ELR (cell line): ENCODE results near the gene HERC2.
"Not testable (repeated sequence)": the region's sequence is repeated elsewhere in the genome, so short reads cannot be mapped to it uniquely, and the experiment has no call there.

Experiments used
- DNase-seq: peaks from one replicate; pipeline ENCODE4 v3.0.0-alpha.2; 2015; ENCODE audit warnings: low read depth

Gene HERC2

DNA sequence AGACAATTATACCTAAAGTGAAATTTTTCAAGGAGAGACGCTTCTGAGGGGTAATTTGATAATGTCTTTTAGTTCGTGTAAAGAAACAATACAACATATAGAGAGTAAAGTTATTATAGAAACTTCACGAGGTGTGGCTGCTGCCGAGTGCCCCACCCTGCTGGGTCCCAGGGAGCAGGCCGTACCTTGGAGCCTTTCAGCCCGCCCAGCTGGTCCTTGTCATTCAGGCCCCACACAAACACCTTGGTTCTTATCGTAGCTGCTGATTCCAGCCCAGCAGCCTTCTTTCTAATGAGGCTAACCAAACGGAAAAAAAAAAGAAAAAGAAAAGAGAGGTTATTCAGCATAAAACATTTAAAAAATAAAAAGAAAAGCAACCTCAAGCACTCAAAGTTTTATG lies 139.8 kb downstream of the HERC2 start:
- no peak for DNase-seq

DNA sequence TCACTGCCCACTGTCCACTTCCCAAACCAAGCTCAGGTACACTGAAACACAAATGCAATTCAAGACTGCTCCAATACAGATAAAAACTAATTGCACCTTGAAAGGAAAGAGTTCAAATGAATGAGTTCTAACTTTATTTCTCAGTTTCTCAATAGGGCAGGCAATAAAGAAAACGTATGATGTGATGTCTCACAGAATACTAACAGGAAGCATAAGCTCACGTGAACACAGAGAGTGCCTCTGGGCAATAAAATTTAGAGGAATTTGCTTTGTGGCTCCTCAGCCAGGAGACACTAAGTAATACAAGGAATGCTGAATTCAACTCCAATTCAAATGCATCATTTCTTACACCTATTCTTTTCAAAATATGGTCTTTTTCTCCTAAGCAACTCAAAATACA lies 140.6 kb downstream of the HERC2 start:
- DNase-seq, result no peak

DNA sequence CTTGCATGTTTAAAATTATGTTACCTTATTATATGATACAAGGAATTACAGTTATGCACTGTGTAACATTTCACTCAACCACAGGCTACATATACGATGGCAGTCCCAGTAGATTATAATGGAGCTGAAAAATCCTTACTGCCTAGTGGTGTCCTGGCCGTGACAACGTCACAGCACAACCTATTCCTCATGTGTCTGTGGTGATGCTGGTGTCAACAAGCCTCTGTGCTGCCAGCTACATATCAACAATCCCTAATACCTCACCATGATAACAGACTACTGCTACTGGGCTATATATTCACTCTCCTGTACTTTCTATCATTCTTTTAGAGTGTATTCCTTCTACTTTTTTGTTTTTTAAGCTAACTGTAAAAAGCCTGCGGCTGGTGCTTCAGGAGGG lies 142.7 kb downstream of the HERC2 start:
- DNase-seq, result no peak

DNA sequence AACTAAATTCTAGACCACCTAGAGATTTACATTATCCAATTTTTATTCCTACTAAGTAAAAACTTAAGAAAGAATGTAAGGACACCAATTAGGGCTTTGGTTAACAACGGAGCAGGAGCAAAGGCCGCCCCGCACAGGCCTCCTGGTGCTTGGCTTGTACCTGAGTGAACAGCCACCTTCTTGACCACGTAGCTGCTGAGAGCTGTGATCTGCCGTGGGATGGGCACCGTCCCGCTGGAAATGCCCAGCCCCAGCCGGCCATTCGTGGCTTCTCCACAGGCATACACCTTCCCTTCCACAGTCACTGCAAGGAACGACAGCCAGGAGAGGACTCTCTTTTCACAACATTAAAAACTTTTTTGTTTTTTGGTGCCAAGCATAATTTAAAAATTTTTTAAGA lies 143.3 kb downstream of the HERC2 start:
- no peak for DNase-seq

DNA sequence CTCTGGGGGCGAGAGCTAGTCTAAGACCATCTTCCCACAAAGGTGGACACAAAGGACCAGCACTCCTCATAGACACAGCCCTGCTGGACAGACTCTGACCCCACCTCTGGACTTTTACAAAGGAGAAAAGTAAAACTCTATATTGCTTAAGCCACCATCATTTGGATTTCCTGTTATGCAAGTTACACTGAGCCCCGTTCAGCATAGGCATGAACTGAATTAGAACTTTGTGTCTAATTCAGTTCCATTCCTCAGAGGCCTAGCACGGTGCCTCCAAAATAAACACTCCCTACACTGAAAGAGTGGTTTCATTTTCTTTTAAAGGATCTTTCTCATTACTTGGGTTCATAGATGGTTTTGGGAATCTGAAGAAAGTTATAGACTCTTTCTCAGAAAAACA lies 143.7 kb downstream of the HERC2 start:
- no peak for DNase-seq

DNA sequence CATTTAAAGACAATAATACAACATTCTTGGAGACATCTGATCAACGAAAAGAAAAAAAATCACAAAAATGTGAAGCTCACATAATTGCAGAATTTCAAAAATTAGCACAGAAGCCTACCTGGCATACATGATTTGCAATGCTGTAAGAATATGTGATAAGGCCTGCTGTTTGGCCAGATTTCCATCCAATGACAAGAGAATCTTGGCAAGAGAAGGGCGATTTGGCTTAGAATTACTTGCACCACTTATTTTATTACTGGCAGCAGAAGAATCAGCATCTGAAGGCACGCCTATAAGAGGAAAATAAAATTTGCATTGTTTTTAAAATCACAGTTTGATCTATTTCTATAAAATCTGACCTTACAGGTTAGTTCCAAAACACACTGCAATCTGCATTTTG lies 152.6 kb downstream of the HERC2 start:
- DNase-seq, result no peak

DNA sequence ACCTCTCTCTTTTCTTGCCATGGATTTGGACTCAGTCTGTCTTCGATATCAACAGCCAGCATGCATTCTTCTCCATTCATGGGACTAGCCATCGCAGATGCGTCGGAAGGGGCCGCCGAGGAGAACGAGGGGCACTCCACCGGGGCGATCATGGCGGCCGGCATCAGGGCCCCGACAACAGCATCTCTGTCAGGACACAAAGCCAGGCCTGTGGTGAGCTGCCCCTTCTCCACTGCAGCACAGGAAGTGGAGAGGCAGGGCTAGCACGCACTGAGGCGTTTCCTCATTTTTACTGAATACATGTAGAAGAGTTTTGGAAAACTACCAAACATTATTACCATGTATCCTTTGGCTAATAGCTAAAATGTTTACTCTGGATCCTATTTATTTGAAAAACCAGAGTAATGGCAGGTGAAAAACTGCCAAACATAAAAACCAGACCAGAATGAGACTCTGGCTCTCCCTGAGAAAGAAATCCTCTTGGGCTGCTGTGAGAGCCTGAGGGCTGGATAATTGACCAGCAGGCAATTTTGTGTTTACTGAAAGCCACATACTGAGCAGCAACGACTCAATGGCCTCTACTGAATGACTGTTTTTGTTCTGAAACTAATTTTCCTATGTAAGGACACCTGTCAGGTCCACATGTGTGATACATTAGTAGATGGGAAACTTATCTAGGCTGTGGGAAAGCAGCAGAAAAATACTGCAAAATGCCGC lies 153.4 kb downstream of the HERC2 start:
- DNase-seq, result not testable (repeated sequence)

DNA sequence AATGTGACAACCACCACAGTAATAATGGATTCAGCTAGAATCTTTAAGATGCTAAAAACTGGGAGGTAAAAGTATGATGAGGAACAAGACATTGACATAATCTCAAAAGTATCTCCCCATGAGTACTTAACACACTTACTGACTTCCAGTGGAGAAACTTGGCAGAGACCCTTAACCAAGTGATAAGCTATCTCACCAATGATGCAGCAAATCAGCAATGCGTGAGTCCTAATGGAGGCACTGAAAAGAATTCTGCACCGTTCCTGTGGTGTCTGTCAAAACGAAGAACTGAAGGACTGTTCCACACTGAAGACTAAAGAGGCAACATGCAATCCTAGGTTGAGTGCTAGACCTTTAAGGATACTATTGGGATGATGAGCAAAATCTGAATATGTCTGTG lies 154.9 kb downstream of the HERC2 start:
- DNase-seq, result no peak

DNA sequence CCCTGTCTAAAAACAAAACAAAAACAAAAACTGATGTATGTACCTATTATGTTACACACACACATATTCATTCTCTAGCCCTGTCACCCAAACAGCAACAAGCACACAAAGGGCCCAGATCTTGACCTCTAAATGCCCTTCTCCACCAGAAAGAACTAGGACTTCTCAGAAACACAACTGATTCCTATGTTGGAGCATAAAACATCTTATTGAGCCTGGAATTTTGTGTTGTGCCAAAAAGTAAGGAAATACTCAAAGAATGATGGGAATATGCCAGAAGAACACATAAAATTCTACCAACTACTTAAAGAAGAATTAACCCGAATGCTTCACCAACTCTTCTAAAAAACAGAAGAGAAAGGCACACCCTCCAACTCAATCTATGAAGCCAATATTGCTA lies 156.2 kb downstream of the HERC2 start:
- no peak for DNase-seq

DNA sequence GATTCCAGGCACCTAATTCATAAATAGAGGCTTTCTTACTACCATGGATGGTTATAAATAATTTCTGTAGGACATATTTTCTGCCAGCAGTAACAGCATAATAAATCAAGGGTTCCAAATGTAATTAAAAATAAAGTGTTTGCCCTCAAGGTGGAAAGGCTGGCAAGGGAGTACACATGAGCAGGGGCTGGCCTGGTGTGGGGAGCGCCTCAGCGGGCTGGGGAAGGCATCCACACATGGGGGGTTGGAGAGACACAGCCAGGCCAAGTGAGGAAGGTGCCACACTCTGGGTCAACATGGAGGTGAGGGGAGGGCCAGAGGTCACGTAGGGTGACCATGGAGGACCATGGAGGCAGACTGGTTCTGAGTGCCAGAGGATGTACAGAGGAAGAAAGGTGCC lies 157.1 kb downstream of the HERC2 start:
- no peak for DNase-seq

DNA sequence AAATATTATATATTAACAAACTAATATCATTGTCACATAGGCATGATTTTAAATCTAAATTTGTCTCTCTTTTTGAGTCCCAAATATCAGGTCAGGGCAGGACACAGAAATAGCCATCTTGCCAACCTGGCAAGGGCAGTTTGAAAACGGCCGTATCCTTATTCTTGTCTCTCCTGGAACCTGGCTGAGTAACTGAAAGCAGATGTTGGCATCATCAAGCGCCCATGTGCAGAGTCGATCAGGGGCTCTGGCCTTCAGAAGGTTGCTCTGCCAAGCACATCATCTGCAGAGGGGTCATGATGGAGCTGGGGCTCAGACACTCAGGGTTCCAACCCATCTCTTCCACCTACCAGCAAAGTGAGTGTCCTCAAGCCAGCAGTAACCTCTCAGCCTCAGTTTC lies 167.7 kb downstream of the HERC2 start:
- no peak for DNase-seq

DNA sequence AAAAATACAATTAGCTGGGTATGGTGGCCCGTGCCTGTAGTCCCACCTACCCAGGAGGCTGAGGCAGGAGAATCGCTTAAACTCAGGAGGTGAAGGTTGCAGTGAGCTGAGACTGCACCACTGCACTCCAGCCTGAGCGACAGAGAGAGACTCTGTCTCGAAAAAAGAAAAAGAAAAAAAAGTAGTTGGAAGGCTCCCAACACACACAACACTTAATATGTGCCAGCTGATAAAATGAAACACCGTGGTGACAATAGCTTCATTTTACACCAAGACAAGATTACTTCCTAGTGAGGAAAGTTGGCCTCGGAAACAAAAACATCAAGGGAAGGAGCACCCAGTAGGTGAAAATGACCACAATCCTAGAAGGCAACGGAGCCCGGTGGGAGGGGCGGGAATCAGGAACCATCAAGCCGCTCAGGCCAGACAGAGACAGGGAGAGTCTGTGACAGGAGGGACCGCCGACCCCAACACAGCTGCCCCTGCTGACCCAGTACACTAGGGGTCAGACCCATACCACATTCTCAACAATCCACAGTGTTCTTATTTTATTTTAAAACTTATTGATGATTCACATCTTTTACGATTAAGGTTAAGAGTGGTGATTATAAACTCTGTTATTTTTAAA lies 168.4 kb downstream of the HERC2 start:
- DNase-seq, result no peak

DNA sequence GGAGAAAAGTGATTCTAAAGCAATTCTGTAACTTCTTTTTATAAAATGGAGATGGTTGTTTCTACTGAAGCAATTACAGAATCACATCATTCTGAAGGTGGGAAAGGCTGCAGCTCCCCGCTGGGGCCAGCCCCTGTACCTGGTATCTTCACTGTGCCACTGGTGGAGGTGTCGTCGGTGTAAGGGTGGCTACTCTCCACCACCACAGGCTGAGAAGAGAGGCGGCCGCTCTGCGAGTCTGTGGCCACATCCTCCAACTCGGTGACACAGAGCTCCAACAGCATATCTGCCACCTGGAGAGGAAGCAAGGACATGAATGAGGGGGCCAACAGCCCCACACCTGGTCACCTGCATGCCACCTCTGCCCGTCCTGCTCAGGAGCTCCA lies 169.4 kb downstream of the HERC2 start:
- DNase-seq, result not testable (repeated sequence)

DNA sequence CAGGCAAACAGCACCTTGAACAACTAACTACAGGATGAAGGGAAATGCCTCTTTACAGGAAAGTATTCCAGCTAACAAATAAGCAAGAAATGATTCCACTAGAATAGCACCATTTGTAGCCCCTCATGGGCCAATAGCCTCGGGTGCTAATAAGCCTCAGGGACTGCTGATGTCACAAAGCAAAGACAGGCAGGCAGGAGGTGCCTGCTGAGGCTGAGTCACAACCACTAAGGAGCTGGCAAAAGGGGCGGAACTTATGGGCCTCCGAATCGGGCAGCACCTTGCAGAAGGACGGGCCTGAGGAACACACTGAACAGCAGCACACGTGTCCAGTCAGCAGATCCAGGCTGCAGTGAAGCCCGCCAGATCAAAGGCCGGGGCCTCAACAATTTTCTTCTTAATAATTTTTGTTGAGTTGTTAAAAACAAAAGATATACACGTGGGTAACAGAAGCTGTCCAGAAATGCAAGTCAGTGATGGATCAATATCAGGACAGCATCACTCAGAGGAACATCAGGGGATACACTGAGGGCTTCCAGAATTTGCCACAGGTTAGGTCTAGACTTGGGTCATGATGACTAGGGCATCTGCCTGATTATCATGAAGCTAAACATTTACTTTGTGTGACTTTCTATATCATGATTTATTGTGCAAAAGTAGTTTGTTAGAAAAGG lies 170.0 kb downstream of the HERC2 start:
- peak; percentile 57 for DNase-seq

DNA sequence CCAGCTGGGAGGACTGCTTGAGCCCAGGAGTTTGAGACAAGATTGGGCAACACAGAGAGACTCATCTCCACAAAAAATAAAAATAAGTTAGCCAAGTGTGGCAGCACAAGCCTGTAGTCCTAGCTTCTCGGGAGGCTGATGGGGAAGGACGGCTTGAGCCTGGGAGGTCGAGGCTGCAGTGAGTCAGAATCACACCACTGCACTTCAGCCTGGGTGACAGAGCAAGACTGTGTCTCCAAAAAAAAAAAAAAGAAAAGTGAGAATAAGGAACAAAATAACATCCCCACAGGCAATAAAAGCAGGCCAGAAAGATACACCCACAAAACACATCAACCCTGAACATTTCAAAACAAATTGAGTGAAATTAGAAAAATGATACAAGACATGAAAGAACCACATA lies 174.2 kb downstream of the HERC2 start:
- DNase-seq, result no peak

DNA sequence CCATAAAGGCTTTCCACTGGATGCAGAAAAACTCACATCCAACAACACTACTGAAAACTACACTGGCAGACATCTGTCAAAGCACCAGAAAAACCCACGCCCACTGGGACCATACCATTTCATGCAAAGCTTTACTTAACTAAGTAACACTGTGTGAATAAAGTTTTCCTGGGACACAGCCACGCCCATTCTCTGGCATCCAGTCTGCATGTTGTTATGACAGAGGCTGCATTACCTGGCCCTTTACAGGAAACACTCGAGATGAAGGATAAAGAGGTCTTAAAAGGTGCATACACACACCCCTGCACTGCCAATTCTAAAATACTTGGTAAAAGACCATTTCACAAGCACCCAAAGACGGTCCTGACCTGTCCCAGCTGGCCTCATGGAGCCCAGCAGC lies 176.6 kb downstream of the HERC2 start:
- not testable (repeated sequence) for DNase-seq

DNA sequence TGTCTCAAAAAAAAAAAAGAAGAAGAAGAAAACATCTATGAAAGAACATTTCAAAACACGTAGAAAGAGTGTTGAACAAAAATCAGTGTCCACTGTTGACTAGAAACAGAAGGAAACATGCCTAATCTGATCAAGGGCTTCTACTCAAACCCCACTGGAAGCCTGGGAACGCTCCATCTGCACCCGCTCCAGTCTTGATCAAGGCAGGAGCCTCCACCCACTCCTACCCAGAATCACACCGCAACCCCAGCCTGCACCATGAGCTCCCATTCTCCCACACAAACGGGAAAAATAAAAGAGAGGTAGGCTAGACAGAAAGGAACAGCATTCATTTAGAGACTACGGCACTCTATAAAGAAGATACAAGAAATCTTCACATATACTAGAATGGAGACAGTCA lies 181.9 kb downstream of the HERC2 start:
- DNase-seq, result no peak

DNA sequence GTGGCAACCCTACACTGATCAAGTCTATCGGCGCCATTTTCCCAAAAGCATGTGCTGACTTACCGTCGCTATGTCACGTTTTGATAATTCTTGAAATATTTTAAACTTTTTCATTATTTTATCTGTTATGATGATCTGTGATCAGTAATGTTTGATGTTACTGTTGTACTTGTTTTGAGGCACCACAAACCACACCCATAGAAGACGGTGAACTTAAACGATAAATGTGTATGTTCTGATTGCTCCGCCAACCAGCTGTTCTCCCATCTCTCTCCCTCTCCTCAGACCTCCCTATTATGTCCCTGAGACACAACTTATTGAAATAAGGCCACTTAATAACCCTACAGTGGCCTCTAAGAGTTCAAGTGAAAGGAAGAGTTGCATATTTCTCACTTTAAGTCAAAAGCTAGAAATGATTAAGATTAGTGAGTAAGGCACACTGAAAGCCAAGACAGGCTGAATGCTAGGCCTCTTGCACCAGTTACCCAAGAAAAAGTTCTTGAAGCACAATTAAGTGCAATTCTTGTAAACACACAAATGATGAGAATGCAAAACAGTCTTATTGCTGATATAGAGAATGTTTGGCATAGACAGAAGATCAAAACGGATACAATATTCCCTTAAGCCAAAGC lies 184.5 kb downstream of the HERC2 start:
- DNase-seq, result not testable (repeated sequence)

DNA sequence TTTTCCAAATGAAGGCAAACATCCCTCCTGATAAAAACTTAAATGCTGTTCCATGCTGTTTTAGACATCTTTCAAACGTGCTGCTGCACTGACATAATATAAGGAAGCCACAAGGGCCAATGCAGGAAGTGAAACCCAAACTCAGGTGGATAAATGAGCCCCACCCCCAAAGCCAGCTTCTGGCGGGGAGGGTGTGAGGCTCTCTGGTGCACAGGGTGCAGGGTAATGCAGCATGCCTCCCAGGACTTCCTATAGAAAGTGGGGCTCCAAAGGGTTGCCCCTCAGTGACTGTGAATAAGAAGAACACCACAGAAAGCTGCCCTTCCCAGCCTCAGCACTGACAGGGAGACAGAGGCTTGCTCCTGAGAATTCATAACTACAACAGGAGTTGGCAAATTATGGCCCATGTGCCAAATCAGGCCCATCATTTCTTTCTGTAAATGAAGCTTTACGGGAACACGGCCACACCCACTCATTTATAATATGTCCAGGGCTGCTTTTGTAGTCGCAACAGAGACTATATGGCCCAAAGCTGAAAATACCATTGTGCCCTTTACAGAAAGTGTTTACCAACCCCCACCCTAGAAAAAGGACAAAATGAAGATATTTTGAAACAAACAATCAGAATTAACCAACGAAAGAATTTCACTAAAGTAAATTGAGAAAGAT lies 185.6 kb downstream of the HERC2 start:
- DNase-seq, result not testable (repeated sequence)

DNA sequence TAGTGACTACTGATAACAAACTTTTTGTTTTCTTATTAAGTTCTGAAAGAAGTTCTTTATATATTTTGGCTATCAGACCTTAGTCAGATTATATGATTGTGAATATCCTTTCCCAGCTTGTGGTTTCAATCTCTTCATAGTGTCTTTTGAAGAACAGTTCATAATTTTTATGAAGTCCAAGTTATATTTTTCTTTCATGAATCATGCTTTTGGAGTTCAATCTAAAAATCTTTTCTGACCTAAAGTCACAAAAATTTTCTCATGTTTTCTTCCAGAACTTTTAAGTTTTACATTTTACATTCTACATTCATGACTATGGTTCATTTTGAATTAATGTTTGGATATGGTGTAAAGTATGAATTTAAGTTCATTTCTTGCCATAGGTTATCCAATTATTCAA lies 188.7 kb downstream of the HERC2 start:
- peak; percentile 7 for DNase-seq

DNA sequence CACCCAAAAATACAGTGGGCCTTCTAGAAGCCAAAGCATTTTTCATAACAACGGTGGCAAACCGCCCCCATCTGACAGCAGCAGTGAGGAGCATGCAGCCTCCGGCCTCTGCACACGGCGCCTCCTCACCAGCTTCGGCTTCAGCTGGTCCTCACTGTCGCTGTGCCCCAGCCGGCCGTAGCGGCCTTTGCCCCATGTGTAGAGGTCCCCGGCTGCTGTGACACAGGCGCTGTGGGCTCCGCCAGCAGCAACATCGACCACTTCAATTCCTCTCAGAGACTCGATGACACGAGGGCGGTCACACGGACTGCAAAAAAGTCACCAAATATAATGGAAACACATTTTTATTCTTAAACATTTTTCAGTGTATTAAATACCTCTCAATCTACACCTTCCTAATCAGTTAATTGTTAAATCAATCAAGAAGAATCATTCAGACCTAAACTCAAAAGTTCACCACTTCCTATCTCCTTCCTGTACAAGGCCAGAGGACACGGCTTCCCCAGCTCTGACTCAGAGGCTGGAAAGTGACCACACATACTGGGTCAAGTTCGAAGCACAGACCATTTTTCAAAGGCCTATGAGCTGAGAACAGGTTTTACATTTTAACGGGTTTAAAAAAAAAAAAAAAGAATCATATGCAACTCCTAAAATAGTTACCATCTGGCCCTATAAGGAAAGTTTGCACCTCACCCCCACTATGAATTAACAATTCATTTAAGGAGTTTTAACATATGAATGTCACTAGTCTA lies 189.3 kb downstream of the HERC2 start:
- DNase-seq, result peak; percentile 62

DNA sequence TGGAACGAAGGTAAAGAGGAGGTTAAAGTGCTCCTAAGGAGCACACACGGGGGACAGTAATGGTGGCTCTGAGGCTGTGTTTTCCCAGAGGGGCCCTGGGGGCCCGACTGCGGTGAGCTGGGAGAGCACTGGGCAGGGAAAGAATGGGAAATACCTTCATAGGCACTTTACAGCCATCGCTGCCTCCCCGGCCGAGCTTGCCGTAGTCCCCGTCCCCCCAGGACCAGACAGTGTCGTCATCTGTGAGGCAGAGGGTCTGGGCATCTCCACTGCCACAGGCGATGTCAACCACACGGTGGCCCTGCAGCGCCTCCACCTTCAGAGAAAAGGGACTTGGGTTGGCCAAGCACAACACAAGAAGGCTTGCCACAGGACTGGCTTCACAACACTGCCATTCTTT lies 190.0 kb downstream of the HERC2 start:
- no peak for DNase-seq
